ENCODE data around the gene SKP1.

Gene SKP1

DNA sequence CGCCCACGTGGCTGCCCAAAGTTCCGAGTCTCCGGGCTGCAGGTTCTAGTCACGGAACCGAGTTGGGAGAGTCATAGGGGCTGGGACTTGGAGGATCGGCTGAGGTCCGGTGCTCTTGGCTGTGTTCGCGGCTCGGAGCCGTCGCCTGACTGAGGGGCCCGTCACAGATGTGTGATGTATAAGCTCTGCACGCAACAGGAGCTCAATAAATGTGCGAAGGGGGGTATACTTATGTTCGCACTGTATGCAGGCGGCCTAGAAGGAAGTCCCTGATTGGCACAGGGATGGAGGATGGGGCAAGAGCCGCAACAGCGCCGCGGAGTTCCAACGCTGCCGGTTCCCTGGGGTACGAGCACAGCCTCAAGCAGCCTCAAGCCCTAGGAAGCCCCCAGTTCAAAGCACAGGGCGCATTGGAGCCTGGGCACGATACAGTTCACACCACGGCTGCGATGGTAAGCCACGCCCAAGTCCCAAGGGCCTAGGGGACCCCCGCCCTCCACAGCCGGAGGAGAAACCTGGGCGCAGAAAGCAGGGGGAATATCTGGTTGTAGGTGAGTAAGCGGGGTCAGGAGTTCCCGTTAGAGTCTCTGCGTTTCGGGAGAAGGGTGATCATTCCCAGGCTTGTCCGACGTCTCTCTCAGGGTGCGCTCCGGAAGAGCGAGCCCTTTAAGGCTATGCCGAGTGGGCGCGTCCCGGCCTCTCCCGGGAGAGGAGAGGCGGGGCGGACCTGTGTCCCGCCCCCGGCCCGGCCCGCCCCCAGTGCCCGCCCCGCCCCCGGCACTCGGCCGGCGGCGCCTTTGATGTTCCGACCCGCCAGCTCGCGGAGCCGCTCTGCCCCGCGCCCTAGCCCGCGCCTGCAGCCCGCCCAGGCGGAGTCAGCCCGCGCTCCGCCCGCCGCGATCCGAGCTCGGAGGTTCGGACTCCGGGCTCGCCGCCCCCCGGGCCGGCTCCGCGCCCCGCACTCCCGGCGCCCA lies 62.6 kb downstream of the SKP1 start, which contains the start of gene TCF7:
TSS of gene TCF7 (plus strand) at position 780 of the 974 bp plus-strand sequence. CDS start 226 bp downstream, outside the sequence.
- no peak for DNase-seq (ENCODE audit: low read depth)

DNA sequence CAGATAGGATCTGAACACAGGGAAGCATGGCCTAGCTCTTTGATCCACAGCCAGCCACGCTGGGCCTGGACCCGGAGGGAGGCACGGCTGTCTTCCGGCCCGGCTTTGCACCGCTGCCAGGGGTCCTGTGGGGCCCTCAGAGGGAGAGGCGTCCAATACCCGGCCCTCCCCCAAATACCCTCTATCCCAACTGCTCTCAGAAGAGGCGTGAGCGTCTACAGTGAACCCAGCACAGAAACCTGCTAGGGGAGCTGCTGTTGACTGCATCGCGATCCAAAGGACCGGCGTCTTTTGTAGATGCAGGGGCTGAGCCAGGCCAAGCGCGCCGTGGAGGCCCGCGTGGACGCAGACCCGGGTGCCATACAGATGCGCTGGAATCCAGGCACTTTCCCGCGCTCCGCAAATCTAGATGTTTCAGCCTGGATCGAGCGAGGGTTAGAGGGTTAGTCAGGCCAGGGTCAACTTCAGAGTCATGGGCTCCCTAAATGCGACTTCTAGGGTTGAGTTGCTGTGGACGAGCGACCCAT lies 63.3 kb downstream of the SKP1 start:
- DNase-seq (ENCODE audit: low read depth), result no peak

DNA sequence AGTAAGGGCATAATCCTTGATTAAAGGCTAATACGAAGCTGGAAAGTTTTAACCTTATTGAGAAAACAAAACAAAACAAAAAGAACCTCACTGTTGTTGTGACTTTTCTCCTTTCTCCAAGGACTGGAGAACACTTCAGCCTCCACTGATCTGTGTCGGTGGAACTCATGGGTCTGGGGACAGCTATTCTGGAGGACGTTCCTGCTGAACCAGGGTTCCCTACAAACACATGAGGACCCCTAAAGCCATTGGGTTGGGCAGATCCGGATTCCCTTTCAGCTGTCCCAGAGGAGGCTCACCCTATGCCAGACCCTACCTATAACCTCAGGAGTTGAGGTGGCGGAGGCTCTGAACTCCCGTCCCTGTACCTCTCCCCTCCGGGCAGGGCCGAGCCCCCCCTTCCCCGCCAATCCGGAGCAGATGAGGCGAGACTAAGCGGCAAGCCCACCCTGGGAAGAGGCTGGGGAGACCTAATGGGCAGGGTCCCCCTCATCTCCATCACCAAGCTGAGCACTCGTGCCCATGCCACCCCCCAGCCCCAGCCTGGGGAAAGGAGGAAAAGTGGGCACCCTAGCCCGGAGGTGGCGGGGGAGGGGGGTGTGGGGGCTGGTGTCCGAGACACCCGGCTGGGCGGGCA lies 63.9 kb downstream of the SKP1 start:
- no peak for DNase-seq (ENCODE audit: low read depth)

DNA sequence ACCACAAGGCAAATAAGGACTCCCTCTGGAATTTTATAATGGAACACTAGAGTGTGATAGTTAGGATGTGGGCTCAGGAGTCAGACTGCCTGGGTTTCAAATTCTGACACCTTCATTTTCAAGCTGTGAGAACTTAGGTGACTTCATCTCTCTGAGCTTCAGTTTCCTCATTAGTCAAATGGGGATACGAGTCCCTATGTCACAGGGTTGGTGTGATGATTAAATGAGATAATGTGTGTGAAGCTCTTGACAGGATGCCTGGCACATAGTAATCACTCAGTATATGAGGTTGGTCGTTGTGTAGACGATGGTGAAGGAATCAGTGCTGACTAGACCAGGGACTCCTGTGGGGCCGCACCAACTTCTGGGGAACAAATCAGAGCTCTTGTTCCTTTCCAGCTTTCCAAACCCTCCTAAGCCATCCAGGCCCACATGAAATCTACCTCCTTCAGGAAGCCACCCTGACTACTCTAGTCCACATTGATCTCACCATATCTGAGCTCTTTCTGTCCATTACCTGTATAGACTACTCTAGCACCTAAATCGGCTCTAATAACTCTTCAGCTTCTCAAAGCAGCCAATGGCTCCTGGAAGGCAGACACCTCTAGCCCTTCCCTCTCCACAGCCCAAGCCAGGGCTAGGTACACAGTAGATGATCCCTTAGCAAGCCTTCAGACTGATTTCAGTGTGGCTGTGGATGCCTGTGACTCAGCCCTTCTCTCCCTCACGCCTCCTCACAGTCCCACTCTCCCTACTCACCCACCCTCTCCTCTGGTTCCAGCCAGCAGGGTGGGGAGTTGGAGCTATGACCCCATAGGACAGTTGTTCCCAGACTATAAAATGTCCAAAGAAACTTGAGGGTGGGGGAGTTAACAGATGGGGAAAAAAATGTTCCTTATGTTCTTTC lies 64.8 kb downstream of the SKP1 start:
- DNase-seq (ENCODE audit: low read depth), result no peak

DNA sequence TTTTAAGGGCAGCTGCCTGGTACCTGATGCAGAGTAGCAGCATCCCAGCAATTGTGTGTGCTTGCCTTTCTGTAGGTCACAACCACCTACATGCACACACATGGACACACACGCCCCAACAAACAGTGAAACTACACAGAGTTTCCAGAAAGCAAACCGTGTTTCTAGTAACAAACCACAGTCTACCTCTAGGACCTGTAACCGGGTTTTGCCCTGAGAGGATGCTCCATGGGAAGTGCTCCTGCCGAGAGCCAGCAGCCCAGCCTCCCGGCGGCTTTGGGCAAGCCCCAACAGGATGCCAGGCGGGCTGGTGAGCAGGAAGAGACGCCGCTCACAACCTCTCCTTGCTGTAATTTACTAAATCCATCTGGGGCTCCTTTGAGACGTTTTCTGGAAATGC lies 66.4 kb downstream of the SKP1 start:
- no peak for DNase-seq (ENCODE audit: low read depth)

DNA sequence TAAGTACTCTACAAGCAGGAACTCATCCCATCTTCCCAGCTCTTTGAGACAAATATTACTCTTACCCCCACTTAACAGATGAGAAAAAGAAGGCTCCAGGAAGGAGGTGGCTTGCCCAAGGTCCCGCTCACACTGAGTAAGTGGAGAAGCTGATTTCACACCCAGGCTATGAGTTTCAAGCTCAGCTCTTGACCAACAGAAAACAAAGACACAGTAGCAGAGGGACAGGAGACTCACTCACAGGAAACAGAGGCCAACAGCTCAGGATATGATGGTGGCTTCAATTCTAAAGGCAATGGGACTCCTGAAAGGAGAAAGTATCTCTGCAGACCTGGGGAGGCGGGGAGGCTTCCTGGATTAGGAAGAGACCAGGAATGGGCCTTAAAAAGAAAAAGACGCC lies 69.0 kb downstream of the SKP1 start:
- no peak for DNase-seq (ENCODE audit: low read depth)

DNA sequence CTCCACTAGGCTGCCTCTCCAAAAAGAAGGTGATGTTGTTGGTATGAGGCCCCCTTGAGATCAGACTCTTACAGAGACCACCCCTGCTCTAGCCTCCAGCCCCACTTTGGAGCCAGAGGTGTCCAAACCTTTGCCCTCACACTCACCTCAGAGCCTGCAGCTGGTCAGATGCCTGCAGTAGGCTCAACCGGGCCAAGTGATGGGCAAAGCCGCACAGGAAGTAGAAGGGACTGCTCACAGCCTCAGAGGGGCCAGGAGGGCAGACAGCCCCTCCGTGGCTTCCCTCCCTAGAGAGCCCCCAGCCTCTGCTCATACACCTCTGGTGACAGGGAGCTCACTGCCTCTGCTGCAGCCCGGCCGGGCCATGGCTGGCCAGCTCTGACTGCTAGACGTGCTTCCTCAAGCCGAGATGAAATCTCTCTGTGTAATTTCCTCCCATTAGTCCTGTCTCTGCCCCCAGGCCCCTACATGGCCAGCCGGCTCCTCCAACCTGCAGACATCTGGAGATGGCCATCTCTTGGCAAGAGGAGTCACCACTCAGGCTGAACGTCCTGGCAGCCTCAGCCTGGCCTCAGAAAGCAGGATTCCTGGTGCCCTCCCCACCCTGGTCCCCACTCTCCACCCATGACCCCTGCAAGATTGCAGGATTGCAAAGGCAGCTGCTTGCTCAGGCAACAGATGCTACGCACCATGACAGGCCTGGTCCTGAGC lies 69.6 kb downstream of the SKP1 start:
- no peak for DNase-seq (ENCODE audit: low read depth)

DNA sequence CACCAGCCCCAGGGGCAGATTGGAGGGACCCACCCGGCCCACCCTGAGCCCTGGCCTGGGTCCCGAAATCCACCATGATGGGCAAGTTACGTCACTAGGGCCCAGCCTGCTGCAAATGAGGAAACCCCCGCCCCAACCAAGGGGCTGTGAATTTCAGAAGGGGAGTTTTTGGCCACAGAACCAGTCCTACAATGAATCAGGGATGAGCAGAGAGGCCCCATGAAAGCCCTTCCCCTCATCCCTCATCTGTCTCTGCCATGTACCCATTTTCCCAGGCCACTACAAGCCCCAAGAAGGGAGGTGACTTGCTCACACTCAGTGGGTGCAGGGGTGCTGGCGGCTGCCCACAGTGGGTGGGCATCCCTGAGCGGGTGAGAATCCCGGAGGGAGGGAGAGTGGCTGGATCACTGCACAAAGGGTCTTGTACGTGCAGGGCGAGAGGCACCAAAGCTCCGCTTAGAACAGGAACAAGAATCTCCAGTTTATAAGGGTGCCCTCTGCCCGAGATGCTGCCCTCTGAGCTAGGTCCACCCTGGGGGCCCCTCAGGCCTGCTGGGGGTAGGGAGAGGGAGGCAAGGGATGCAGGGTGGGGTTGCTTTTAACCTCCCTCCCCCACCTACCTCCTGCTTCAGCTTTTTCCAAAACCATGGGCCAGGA lies 72.6 kb downstream of the SKP1 start:
- no peak for DNase-seq (ENCODE audit: low read depth)

DNA sequence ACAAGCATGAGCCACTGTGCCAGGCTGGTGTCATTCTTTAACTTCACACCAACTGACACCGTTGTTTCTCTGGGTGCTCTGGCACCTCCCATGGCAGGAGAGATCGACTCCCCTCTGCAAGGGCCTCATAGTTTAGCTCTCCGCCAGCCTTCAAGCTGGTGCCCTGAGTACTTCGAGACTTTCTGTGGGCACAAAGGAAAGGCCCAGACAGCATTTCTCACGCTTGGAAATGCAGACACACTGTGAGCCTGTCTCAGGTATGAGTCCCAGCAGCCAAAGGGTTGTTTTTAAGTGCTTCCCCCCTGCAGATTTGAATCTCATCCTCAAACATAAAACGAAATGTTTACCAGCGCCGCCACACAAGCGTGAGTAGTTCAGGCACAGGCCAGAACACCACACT lies 73.4 kb downstream of the SKP1 start:
- no peak for DNase-seq (ENCODE audit: low read depth)

DNA sequence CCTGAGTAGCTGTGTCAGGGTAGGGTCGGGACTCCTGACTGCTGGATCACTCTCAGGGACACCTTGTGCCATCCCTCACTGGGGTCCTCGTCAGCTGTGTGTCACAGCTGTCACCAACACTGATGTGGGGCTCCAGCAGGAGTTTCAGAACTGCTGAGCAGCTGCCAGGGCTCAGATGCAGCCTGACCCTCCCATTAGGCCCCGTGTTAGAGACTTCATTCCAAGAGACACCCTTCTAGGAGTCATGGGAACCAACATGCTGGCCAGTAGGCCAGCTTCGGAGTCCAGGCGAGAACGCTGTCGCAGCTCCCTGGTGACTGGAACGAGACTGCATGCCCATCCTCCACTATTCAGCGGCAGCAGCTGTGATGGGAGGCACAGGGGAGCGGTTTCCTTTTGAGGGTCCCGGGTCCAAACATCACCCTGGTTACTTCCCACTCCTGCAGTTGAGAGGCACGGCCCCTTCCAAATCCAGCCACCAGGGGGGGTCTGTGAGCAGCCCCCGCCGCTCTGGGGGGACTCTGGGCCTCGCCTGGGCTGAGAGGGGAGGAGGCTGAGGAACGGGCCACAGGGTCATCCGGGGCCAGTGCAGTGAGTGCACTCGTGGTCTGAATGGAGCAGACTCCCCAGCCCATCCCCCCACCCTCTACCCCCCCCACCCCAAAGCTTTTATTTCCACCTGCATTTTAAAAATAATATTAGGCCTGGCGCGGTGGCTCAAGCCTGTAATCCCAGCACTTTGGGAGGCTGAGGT lies 74.9 kb downstream of the SKP1 start:
- DNase-seq (ENCODE audit: low read depth), result no peak

DNA sequence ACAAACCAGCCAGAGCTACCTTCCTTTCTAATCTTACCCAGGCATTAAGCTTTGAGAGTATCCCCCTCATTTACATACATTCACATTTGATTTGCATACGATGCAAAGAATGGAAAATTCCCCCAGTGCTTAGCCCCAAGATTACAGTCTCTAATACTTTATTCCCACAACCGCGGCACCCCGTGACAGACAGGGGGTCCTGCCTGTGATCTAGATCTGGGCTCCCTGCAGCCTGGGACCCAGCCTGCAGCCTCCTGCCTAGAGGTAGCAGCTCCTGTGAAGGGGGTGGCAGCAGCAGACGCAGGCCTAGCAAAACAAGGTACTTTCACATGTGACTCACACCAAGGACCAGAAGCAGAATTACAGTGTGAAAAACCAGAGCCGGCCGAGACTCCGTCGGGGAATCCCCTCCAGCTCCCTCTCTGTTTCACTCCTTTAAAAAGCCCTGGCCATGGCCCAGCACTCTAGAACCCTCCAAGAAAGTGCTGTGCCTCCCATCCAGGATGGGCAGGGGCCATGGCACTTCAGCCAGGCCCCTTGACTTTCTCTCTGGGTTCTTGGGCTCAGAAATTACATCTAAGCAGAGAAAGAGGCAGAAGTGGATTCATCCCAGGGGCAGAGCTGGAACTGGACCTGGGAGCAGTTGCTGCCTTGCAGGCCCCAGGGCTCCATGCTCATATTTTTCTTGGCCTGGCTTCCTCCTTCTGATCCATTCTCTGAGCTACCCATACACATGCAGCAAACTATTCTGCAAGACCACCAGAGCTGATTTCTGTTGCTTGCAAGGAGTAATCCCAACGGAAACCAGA lies 76.3 kb downstream of the SKP1 start:
- no peak for DNase-seq (ENCODE audit: low read depth)

DNA sequence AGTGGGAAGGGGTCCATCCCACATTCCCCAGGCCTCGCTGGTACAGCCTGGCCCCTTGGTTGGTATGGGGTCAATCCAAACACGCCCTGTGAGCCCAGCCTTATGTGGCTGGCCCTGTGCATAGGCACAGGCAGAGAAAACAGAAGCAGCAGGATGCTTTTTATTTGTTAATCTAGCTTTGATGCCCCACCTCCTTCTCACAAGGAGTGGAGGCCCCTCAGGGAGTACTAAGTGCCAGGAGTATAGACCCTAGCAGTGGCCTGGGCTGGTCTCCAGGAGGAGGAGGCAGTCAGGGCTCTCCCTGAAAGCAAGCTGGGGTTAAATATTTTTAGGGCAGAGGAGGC lies 76.8 kb downstream of the SKP1 start:
- no peak for DNase-seq (ENCODE audit: low read depth)

DNA sequence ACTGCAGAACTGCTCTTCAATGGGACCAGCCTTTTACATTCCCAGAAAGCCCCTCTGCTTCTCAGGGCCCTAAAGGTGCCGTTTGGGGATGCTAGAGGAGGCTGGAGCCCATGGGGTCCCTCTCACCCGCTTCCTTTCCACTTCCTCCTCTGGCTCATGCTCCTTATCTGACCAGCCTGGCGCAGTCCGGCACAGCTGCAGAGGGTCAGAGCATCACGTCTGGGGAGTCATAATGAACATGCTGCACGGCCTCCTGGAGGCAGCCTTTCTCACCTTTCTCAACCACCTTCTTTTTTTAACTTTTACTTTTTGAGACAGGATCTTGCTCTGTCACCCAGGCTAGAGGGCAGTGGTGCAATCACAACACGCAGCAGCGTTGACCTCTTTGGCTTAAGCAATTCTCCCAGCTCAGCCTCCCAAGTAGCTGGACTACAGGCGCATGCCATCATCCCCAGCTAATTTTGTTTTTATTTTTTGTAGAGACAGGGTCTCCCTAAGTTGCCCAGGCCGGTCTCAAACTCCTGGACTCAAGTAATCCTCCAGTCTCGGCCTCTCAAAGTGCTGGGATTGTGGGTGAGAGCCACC lies 77.4 kb downstream of the SKP1 start:
- no peak for DNase-seq (ENCODE audit: low read depth)

Measured in HS-5 (cell line).